OCI-LY1 (cell line): ENCODE results near the gene BAIAP2.

Experiments used
- CTCF ChIP-seq: fragments of 200-600 bp; sonication (generic), shearing (Covaris generic); IDR thresholded peaks from 2 replicates; pipeline ENCODE4 v1.5.1; 2017; ENCODE audit warnings: mild to moderate bottlenecking, antibody characterized with exemption, low read length, moderate library complexity, mixed read lengths
- EZH2 ChIP-seq: fragments of 200-600 bp; sonication (generic), shearing (Covaris generic); IDR thresholded peaks from 2 replicates; pipeline ENCODE4 v1.8.0; 2017; ENCODE audit warnings: borderline replicate concordance, mixed run types, mild to moderate bottlenecking, antibody characterized with exemption, low read length, moderate library complexity, mixed read lengths

- no peak for TF ChIP-seq EZH2
- no peak for TF ChIP-seq CTCF
Observed at GRCh38 chr17:81031566-81032550, 3.1 kb upstream of the BAIAP2 start.
